Measurements from ENCODE around the gene CWH43.
"Not testable (repeated sequence)": the region's sequence is repeated elsewhere in the genome, so short reads cannot be mapped to it uniquely, and the experiment has no call there.

The CWH43 gene

DNA sequence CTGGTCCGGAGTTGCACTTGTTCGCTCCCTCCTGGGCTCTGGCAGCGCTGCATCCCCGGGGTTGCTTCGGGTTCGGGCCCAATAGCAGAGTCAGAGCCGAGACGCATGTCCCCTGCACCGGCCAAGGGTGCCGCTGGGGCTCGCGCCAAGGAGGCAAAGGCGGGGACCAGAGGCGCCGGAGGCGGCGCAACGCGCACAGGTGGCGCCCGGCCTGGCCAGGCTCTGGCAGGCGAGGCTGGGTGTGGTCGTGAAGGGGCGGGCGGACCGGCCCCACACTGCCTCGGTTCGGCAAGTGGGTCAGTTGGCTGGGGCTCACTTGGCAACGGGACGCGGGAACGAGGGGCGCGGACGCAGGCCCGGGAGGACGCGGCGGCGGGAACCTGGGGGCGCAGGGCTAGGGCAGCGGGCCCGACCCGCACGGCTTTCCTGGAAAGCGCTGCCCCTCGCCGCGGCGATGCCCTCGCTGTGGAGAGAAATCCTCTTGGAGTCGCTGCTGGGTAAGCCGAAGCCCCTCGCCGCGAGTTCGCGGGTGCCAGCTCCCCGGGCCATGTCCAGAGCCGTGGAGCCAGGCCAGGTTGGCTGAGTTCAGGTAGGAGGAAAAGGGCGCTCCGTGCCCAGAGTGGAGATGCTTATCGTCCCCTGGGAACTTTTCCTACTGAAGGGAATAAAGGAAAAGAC, at the start of gene CWH43:
Gene CWH43, plus strand, starts transcription at position 300 of the 678 bp plus-strand sequence. Its CDS starts 155 bp downstream, at position 455.
- DNase-seq (ENCODE audit: low read depth, low spot score) = peak; percentile 20

DNA sequence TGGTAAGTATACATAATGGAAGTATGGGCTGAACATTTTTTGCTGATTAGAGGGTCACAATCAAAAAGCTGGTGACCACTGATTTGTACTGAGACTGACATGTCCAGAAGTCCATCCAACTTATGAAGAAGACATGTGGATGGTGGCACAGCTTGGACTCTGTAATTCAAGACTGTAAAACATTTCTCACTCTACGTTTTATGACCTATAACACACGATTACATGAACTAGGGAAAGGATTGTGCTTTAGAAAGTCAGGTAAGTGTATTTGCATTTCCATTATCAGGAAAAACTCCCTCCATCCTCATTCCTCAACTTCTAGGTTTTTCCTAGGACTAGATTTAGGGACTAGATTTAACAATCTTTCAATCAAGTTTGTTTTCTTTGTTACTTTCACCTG, 49.0 kb upstream of the CWH43 start:
- DNase-seq (ENCODE audit: low read depth, low spot score) = no peak

DNA sequence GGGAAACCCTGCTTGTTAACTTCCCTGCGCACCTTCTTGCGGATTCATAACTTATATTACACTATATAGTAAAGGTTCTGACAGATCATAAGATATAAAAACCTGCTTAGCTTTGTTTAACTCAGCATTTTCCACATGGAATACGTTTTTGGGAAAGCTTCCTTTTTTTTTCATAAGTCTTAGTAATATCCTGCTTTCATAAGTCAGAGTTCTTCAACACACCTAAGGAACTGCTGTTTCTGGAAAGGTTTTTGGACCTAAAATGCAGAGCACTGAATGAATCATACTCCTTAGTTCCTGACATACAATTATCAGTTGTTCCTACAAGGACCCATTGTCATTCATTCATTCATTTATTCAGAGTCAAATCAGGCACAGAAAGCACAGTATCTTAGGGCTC, 47.2 kb upstream of the CWH43 start:
- no peak for DNase-seq (ENCODE audit: low read depth, low spot score)

DNA sequence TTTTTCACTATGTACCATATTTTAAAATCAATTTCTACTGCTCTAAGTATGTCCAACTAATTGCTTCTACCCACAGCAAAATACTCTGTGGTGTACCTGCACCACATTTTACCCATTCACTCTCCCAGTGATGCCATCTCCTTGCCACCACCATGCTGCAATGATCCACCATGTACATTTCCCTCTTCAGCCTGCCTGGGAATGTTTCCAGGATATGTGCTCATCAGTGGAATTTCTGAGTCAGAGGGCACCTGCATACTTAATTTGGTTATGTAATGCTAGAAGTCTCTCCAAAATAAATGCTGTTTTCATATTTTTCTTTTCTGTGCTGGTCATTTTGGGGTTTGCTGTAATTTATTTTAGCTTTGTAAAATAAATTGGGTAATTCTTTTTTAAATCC, 46.3 kb upstream of the CWH43 start:
- DNase-seq (ENCODE audit: low read depth, low spot score) = peak; percentile 94

- DNase-seq (ENCODE audit: low read depth, low spot score) = no peak
Observed at GRCh38 chr4:48943387-48943786, 42.7 kb upstream of the CWH43 start.

DNA sequence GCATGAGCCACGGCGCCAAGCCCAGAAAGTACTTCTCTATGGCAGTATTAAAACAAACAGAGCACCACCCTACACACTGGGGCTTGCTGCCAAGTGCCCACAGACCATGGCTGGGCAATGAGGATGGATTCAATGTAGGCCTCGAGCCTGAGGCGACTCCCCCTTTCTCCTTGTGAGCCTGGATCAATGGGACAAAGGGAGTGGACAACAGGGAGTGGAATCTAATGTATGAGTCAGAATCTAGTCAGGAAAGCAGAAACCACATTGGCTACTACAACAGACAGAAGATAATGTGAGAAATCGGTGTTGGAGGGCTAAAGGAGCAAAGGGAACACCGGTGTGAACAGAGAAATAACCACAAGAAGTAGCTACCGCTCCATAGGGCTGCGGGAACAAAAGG, 41.8 kb upstream of the CWH43 start:
- peak; percentile 71 for DNase-seq (ENCODE audit: low read depth, low spot score)

DNA sequence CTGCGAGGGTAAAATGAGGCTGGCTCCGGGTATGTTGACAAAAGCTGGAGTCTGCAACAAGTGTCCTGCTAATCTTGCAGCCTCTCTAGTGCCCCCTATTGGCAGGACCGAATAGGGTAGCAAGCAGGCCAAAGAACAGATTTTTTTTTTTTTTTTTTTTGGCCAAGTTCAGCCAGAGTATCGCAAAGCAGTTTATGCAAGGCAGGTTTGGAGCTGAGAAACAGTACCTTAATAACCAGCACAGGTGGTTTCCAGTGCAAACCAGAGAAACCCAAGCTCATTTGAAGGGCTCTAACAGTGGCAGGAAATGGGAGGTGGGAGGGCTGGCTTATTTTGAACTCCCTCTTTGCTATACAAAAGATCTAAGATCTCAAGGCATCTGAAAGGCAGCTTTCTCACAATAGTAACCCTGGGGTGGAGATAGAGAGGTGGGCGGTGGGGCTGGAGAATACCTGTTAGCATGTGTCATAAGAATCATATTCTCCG, 41.3 kb upstream of the CWH43 start:
- DNase-seq (ENCODE audit: low read depth, low spot score) = no peak

- DNase-seq (ENCODE audit: low read depth, low spot score) = no peak
Observed at GRCh38 chr4:48945981-48946380, 40.1 kb upstream of the CWH43 start.

DNA sequence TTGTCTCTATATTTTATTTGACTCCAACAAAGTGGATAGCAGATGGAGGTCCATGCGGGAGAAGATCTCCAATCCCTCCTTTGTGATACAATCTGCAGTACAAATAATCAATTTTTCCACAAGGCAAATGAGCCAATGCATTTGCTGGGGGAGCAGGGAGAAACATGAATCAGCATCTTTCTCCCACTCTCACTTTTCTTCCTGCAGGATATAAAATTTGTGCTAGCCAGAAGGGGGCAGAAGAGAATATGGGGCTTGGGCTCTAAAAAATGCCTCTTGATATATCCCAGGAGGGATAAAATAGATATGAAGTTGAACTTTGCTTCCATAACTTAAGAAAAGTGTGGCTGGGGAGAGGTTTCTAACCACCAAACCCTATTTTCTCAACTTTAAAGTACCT, 38.3 kb upstream of the CWH43 start:
- DNase-seq (ENCODE audit: low read depth, low spot score) = no peak

- DNase-seq (ENCODE audit: low read depth, low spot score) = no peak
Observed at GRCh38 chr4:48949086-48949485, 37.0 kb upstream of the CWH43 start.

GRCh38 chr4:48949518-48950219, 36.4 kb upstream of the CWH43 start:
- no peak for DNase-seq (ENCODE audit: low read depth, low spot score)

- DNase-seq (ENCODE audit: low read depth, low spot score) = peak; percentile 35
Observed at GRCh38 chr4:48954314-48954713, 31.8 kb upstream of the CWH43 start.

DNA sequence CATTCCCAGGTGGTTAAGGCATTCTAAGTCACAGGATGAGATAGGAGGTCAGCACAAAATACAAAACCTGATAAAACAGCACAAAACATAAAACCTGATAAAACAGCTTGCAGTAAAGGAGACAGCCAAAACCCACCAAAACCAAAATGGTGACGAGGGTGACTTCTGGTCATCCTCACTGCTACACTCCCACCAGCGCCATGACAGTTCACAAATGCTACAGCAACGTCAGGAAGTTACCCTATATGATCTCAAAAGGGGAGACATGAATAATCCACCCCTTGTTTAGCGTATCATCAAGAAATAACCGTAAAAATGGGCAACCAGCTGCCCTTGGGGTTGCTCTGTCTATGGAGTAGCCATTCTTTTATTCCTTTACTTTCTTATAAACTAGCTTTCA, 28.7 kb upstream of the CWH43 start:
- DNase-seq (ENCODE audit: low read depth, low spot score) = not testable (repeated sequence)

- DNase-seq (ENCODE audit: low read depth, low spot score) = no peak
Observed at GRCh38 chr4:48958582-48958981, 27.5 kb upstream of the CWH43 start.

GRCh38 chr4:48960988-48961635, 25.0 kb upstream of the CWH43 start:
- DNase-seq (ENCODE audit: low read depth, low spot score) = no peak

- DNase-seq (ENCODE audit: low read depth, low spot score) = no peak
Observed at GRCh38 chr4:48962636-48963035, 23.4 kb upstream of the CWH43 start.

GRCh38 chr4:48963042-48963679, 22.9 kb upstream of the CWH43 start:
- peak; percentile 91 for DNase-seq (ENCODE audit: low read depth, low spot score)

GRCh38 chr4:48967101-48967500, 19.0 kb upstream of the CWH43 start:
- no peak for DNase-seq (ENCODE audit: low read depth, low spot score)

GRCh38 chr4:48967631-48968030, 18.4 kb upstream of the CWH43 start:
- DNase-seq (ENCODE audit: low read depth, low spot score) = no peak

DNA sequence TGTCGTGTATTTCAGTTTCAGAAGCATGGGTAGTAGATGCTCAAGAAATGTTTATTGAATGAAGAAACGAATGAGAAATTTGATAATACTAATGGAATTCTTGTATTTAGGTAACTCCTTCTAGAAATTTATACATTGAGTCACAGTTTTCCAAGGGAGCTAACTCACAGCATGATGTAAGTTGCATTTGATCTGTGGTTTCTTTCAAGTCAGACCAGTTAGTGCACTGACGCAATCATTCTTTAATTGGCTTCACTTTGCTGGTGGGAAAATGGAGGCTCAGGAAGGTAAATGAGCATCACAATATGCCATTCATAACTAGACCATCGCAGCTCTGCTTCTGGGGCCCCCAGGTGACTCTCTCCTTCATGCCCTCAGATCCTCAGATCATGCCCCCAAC, 17.3 kb upstream of the CWH43 start:
- DNase-seq (ENCODE audit: low read depth, low spot score) = peak; percentile 72

DNA sequence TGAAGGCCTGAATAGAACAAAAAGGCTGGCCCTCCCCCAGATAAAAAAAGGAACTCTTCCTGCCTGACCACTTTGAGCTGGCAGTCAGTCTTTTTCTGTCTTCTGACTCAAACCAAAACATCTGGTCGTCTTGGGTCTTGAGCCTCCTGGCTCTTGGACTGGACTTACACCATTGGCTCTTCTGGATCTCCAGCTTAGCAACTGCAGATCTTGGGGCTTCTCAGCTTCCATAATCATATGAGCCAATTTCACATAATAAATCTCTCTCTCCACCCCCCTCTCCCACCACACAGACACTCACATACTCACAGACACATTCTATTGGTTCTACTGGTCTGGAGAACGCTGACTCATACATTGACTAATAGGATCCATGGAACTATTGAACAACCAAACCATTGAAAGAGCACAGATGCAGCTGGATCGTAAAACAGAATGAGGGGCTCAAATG, 15.6 kb upstream of the CWH43 start:
- DNase-seq (ENCODE audit: low read depth, low spot score) = no peak

DNA sequence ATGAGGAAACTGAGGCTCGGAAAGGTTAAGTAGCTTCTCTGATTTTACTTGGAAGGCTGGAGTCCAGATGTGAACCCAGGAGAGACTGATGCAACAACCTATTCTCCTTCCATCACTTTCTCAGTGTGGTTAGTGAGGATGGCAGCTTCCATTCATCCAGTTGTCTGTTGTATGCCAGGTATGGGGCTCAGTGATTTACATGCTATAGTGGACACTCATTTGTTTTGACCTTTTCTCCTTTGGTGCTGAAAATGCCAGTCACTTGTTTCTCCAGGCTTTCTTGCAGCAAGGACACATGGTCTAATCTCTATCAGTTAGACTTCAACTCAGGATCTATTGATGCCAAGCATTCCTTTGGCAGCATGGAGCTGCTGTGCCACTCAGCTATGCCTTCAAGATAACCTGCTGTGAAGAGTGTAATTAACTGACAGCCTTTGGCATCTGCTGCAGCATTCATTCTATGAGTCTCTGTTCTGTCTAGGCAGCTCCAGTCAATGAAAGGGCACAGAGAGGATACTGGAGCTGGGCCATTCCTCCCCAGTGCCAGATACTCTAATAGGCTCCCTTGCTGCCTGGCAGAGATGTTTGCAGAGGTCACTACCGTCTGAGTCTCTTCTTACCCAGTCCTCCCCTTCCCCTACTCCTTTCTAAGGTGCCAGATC, 11.0 kb upstream of the CWH43 start:
- DNase-seq (ENCODE audit: low read depth, low spot score) = peak; percentile 33
